Measurements from ENCODE around the gene LINGO3. TPM values are rescaled to one million over a fixed set of nuclear protein-coding genes. Genes with fewer than 3 reads are reported as not detected.

Gene LINGO3
- total RNA-seq = not detected

- no peak for TF ChIP-seq CTCF (IDR thresholded peaks at IDR 0.05; ENCODE audit: low read depth)
Observed at GRCh38 chr19:2308114-2308556, at the start of gene LINGO3. Gene LINGO3 (minus strand): TSS chr19:2308154. CDS start chr19:2291776, 16,378 bp downstream.

GRCh38 chr19:2356036-2356646 is 48.2 kb upstream of the LINGO3 start:
- TF ChIP-seq CTCF (IDR thresholded peaks at IDR 0.05; ENCODE audit: low read depth) = no peak

- TF ChIP-seq CTCF (IDR thresholded peaks at IDR 0.05; ENCODE audit: low read depth) = no peak
Observed at GRCh38 chr19:2355168-2356035, 47.4 kb upstream of the LINGO3 start.

GRCh38 chr19:2354670-2355069 is 46.7 kb upstream of the LINGO3 start:
- no peak for TF ChIP-seq CTCF (IDR thresholded peaks at IDR 0.05; ENCODE audit: low read depth)

- no peak for TF ChIP-seq CTCF (IDR thresholded peaks at IDR 0.05; ENCODE audit: low read depth)
Observed at GRCh38 chr19:2353887-2354592, 46.1 kb upstream of the LINGO3 start.

- no peak for TF ChIP-seq CTCF (IDR thresholded peaks at IDR 0.05; ENCODE audit: low read depth)
Observed at GRCh38 chr19:2353159-2353886, 45.4 kb upstream of the LINGO3 start.

All from subcutaneous adipose tissue (tissue), 4 donors.